HuH-7.5 (cell line): Measurements from ENCODE around the gene TMEM175.

ENCODE experiments used
- DNase-seq: peaks from one replicate; pipeline ENCODE4 v3.0.0; 2011; ENCODE audit warnings: low spot score

TMEM175 gene

GRCh38 chr4:931960-932712 is at the start of gene TMEM175, which contains the start of gene GAK:
Gene TMEM175, plus strand, starts transcription at chr4:932460. Its CDS starts 15,280 bp downstream, at chr4:947740.
Gene GAK, minus strand, starts transcription at chr4:932316. Its CDS starts 129 bp downstream, at chr4:932187.
- DNase-seq, result peak; percentile 99

GRCh38 chr4:882646-883045 is 49.6 kb upstream of the TMEM175 start:
- no peak for DNase-seq

- no peak for DNase-seq
Observed at GRCh38 chr4:883377-884095, 48.7 kb upstream of the TMEM175 start.

- DNase-seq, result no peak
Observed at GRCh38 chr4:884259-884658, 48.0 kb upstream of the TMEM175 start.

GRCh38 chr4:884896-885295 is 47.4 kb upstream of the TMEM175 start:
- DNase-seq, result no peak

- no peak for DNase-seq
Observed at GRCh38 chr4:885353-885752, 46.9 kb upstream of the TMEM175 start.

- DNase-seq, result no peak
Observed at GRCh38 chr4:886244-886643, 46.0 kb upstream of the TMEM175 start.

GRCh38 chr4:887034-887763 is 45.1 kb upstream of the TMEM175 start:
- DNase-seq, result no peak

GRCh38 chr4:888029-888428 is 44.2 kb upstream of the TMEM175 start:
- no peak for DNase-seq

- no peak for DNase-seq
Observed at GRCh38 chr4:889516-889915, 42.7 kb upstream of the TMEM175 start.

GRCh38 chr4:890036-890695 is 42.1 kb upstream of the TMEM175 start:
- no peak for DNase-seq

GRCh38 chr4:891747-892146 is 40.5 kb upstream of the TMEM175 start:
- DNase-seq, result peak; percentile 60

- DNase-seq, result no peak
Observed at GRCh38 chr4:892780-893179, 39.5 kb upstream of the TMEM175 start.

GRCh38 chr4:893276-893994 is 38.8 kb upstream of the TMEM175 start:
- no peak for DNase-seq

- DNase-seq, result no peak
Observed at GRCh38 chr4:893995-894705, 38.1 kb upstream of the TMEM175 start.

- DNase-seq, result no peak
Observed at GRCh38 chr4:895596-895995, 36.7 kb upstream of the TMEM175 start.

- DNase-seq, result no peak
Observed at GRCh38 chr4:896216-896615, 36.0 kb upstream of the TMEM175 start.

- DNase-seq, result no peak
Observed at GRCh38 chr4:896630-897029, 35.6 kb upstream of the TMEM175 start.

- no peak for DNase-seq
Observed at GRCh38 chr4:898123-898522, 34.1 kb upstream of the TMEM175 start.

- no peak for DNase-seq
Observed at GRCh38 chr4:898869-899555, 33.2 kb upstream of the TMEM175 start.
